ENCODE results near the gene PAFAH1B2.
A peak's percentile ranks its signal among the peaks of the same experiment; 100 is the strongest.
"Not testable (repeated sequence)": the region's sequence is repeated elsewhere in the genome, so short reads cannot be mapped to it uniquely, and the experiment has no call there.

PAFAH1B2 gene

DNA sequence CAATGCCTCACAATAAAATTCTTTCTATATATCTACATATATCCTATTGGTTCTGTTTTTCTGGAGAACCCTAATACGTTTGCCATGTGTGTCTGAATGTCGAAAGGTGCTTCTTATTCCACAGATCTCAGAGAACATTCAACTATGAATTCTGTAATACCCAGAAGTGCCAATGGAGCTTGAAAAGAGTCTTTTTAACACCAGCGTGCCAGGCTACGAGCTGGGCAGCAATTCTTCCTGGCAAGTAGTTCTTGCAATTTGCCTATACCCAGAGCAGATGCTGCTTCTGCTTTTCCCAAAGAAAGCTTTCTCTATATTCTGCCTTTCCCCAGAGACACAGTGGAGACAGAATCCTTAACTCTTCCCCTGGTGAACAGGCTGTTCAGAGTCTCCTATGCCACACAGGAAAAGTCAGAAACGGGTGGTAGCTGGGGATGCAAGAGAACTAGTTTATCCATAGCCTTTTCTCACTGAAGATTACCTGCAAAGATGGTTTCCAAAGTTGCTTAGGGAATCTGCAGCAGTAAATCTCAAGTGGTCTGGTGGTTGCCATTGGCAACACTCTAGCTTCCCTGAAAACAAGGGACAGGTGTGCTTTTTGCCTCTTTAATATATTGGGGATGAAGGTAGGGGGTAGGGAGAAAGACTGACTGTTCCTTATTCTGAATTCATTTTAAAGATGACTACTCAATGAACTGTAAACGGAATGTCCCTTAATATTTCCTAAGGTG lies 16.8 kb upstream of the PAFAH1B2 start:
- in situ Hi-C loops (cut with MboI; ENCODE audit: low sequenced_read_pairs, unreplicated experiment), result no loop called here

DNA sequence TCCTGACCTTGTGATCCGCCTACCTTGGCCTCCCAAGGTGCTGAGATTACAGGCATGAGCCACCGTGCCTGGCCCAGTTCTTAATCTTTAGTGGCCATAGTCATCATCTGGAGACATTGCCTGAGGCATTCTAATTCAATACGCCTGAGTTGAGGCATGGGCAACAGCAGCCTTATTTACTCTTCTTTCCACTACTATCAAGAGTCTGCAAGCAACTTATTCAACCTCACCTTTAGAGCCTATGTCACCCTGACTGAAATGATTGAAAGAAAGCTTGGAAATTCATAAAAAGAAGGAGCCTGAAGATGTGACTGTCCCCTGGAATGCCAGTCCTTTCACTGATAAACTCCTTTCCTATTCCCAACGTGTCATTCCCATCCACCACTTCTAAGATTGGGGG lies 15.8 kb upstream of the PAFAH1B2 start:
- TF ChIP-seq, protein P1, sequence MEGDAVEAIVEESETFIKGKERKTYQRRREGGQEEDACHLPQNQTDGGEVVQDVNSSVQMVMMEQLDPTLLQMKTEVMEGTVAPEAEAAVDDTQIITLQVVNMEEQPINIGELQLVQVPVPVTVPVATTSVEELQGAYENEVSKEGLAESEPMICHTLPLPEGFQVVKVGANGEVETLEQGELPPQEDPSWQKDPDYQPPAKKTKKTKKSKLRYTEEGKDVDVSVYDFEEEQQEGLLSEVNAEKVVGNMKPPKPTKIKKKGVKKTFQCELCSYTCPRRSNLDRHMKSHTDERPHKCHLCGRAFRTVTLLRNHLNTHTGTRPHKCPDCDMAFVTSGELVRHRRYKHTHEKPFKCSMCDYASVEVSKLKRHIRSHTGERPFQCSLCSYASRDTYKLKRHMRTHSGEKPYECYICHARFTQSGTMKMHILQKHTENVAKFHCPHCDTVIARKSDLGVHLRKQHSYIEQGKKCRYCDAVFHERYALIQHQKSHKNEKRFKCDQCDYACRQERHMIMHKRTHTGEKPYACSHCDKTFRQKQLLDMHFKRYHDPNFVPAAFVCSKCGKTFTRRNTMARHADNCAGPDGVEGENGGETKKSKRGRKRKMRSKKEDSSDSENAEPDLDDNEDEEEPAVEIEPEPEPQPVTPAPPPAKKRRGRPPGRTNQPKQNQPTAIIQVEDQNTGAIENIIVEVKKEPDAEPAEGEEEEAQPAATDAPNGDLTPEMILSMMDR (IDR thresholded peaks at IDR 0.05; ENCODE audit: borderline replicate concordance, control extremely low read depth, extremely low read depth, insufficient read depth, missing control alignments), result no peak
- in situ Hi-C loops (cut with MboI; ENCODE audit: low sequenced_read_pairs, unreplicated experiment), result no loop called here
- no peak for DNase-seq (ENCODE audit: low spot score)

More for the DNA sequence above, 16.8 kb upstream of the PAFAH1B2 start:
- DNase-seq (ENCODE audit: low spot score), result no peak
- TF ChIP-seq, protein P1 (IDR thresholded peaks at IDR 0.05; ENCODE audit: borderline replicate concordance, control extremely low read depth, extremely low read depth, insufficient read depth, missing control alignments), result no peak

DNA sequence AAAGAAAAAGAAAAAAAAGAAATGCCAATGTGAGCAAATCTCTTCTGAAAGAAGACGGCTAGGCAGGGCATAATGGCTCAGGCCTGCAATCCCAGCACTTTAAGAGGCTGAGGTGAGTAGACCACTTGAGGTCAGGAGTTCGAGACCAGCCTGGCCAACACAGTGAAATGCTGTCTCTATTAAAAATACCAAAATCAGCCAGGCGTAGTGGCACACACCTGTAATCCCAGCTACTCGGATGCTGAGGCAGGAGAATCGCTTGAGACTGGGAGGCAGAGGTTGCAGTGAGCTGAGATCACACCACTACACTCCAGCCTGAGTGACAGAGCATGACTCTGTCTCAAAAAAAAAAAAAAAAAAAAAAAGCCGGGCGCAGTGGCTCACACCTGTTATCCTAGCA lies 13.7 kb upstream of the PAFAH1B2 start:
- DNase-seq (ENCODE audit: low spot score); in situ Hi-C loops (cut with MboI; ENCODE audit: low sequenced_read_pairs, unreplicated experiment): not testable (repeated sequence)

DNA sequence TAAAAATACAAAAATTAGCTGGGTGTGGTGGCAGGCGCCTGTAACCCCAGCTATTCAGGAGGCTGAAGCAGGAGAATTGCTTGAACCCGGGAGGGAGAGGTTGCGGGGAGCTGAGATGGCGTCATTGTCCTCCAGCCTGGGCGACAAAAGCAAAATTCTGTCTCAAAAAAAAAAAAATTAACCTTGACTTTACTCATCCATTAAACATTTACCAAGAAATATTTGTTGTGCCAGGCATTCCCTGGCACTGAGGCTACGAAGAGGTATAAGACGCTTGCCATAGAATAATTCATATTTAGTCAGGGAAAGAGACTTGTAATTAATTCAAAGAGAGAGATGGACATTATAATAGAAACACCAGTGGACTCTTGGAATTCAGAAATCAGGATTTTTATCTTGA lies 13.2 kb upstream of the PAFAH1B2 start:
- TF ChIP-seq, protein P1 (IDR thresholded peaks at IDR 0.05; ENCODE audit: borderline replicate concordance, control extremely low read depth, extremely low read depth, insufficient read depth, missing control alignments), result no peak
- no peak for DNase-seq (ENCODE audit: low spot score)
- in situ Hi-C loops (cut with MboI; ENCODE audit: low sequenced_read_pairs, unreplicated experiment), result no loop called here

DNA sequence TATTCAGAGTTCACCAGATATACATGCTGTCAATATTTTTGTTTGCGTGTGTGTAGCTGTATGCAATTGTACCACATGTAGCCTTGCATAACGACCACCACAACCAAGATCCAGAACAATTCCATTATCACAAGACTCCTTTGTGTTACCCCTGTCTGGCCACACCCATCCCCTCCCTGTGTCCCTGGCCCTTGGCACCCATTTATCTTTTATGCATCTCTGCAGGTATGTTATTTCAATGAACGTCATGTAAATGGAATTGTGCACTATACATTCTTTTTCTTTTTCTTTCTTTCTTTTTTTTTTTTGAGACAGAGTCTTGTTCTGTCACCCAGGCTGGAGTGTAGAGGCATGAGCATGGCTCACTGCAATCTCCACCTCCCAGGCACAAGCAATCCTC lies 9.7 kb upstream of the PAFAH1B2 start:
- no peak for DNase-seq (ENCODE audit: low spot score)
- in situ Hi-C loops (cut with MboI; ENCODE audit: low sequenced_read_pairs, unreplicated experiment), result no loop called here
- TF ChIP-seq, protein P1 (IDR thresholded peaks at IDR 0.05; ENCODE audit: borderline replicate concordance, control extremely low read depth, extremely low read depth, insufficient read depth, missing control alignments), result no peak

DNA sequence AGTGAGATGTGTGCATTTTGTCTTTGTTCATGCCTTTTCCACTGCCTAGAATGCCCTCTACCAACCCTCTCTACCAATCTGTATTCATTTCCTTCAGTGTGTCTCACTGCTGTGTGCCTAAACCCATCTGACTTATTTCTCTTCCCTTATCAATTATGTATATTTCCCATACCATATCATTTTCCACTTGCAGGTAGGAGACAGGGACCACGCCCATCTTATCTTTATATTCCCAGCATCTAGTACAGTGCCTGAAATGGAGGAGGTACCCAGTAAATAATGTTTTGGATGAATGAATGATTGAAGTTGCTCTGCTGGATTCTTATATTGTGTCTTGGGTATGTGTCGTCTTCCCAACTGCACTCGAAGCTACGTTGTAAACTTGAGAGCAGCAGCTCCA lies 9.1 kb upstream of the PAFAH1B2 start:
- in situ Hi-C loops (cut with MboI; ENCODE audit: low sequenced_read_pairs, unreplicated experiment); DNase-seq (ENCODE audit: low spot score): not testable (repeated sequence)

DNA sequence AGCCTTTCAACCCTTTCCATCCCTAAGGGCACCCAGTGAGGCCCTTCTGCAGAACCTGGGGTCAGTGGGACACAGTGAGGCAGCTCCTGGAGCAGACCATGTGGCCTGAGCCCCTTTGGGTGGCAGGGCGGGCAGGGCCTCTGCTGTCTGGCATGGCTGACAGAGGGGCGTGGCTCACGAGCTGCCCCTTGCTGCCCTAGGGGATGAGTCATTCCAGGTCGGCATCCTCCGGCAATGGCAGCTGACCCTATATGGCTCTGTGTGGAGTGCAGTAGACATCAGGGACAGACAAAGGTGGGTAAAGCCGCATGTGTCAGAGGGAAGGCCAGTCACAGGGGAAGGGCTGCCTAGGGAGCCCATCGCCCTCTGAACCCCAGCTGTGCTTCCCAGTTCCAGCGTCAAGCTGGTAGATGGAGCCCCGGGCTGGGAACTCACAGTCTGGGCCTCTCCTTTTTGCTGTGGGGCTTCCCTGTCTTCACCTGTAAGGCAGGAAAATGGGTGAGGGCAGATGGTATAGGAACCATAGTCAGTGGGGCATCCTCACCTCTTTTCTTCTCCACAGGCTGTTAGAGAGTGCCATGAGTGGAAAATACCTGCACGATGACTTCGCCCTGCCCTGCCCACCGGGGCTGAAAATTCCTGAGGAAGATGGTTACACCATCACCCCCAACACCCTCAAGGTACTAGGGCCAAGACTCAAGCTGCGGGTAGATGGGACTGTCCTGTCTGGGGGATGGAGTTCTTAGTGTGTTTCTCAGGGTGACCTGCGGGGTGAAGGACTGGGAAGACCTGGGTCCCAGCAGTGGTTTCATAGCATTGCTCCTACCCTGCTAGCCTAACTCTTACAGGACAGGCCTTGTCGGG lies 6.6 kb upstream of the PAFAH1B2 start:
- in situ Hi-C loops (cut with MboI; ENCODE audit: low sequenced_read_pairs, unreplicated experiment); DNase-seq (ENCODE audit: low spot score): not testable (repeated sequence)

DNA sequence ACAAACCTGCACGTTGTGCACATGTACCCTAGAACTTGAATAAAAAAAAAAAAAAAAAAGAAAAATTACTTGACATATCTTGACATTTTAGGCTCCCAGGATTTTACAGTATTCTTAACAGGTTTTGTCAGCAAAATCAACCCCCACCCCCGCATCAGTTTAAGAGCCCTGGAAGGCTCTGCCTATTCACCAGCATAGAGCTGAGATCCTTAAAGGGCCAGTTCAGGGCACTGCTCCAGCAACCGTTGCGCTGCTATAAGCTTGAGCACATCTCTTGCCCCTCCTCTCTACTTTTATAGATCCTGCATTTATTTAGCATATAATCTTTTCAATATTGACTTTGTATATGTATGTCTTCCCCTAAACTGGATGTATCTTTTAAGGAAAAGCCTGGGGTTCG lies 697 bp upstream of the PAFAH1B2 start:
- DNase-seq (ENCODE audit: low spot score), result peak; percentile 58
- TF ChIP-seq, protein P1 (IDR thresholded peaks at IDR 0.05; ENCODE audit: borderline replicate concordance, control extremely low read depth, extremely low read depth, insufficient read depth, missing control alignments), result no peak
- in situ Hi-C loops (cut with MboI; ENCODE audit: low sequenced_read_pairs, unreplicated experiment), result no loop called here
